KMS-11 (cell line): ENCODE measurements around the gene RAB4B.

Experiments
- H2AFZ ChIP-seq: fragments of 200-600 bp; sonication (generic); 2 replicates; pipeline ENCODE4 v1.6.1; 2016; ENCODE audit warnings: antibody characterized with exemption, mixed run types, low read depth
- H3K27ac ChIP-seq: fragments of 200-600 bp; sonication (generic); 2 replicates; pipeline ENCODE4 v1.6.1; 2016; ENCODE audit warnings: mild to moderate bottlenecking, mixed run types
- H3K27me3 ChIP-seq: fragments of 200-600 bp; sonication (generic); 2 replicates; pipeline ENCODE4 v1.6.1; 2017; ENCODE audit warnings: mild to moderate bottlenecking, low read depth, mixed run types, moderate library complexity; ENCODE audit not compliant: insufficient read depth
- H3K36me3 ChIP-seq: fragments of 200-600 bp; sonication (generic); 2 replicates; pipeline ENCODE4 v1.6.1; 2017; ENCODE audit warnings: mild to moderate bottlenecking, mixed run types; ENCODE audit not compliant: insufficient read depth
- H3K4me1 ChIP-seq: fragments of 200-600 bp; sonication (generic); 2 replicates; pipeline ENCODE4 v1.6.1; 2016; ENCODE audit warnings: mild to moderate bottlenecking, low read depth, mixed run types; ENCODE audit not compliant: poor library complexity, severe bottlenecking
- H3K4me2 ChIP-seq: fragments of 200-600 bp; sonication (generic); 2 replicates; pipeline ENCODE4 v1.7.0; 2016; ENCODE audit warnings: mild to moderate bottlenecking, mixed run types
- H3K4me3 ChIP-seq: fragments of 200-600 bp; sonication (generic); IDR thresholded peaks from 2 replicates; pipeline ENCODE4 v1.6.1; 2017; ENCODE audit warnings: low read depth, low read length, mixed read lengths; ENCODE audit not compliant: insufficient read depth
- H3K79me2 ChIP-seq: fragments of 200-600 bp; sonication (generic); 2 replicates; pipeline ENCODE4 v1.6.1; 2016; ENCODE audit warnings: low read depth, mixed run types; ENCODE audit not compliant: insufficient read depth
- H3K9ac ChIP-seq: fragments of 200-600 bp; sonication (generic); 2 replicates; pipeline ENCODE4 v1.6.1; 2016; ENCODE audit warnings: mild to moderate bottlenecking, mixed run types
- H4K20me1 ChIP-seq: fragments of 200-600 bp; sonication (generic); 2 replicates; pipeline ENCODE4 v1.6.1; 2016; ENCODE audit warnings: mild to moderate bottlenecking, mixed run types; ENCODE audit not compliant: insufficient read depth
- TF ChIP-seq, protein P1 (sequence below): fragments of 200-600 bp; sonication (generic); conservative IDR thresholded peaks from 2 replicates; pipeline ENCODE4 v1.6.1; 2017; ENCODE audit warnings: low read depth, mild to moderate bottlenecking, antibody characterized with exemption, low read length, moderate library complexity, mixed read lengths

Gene RAB4B

DNA sequence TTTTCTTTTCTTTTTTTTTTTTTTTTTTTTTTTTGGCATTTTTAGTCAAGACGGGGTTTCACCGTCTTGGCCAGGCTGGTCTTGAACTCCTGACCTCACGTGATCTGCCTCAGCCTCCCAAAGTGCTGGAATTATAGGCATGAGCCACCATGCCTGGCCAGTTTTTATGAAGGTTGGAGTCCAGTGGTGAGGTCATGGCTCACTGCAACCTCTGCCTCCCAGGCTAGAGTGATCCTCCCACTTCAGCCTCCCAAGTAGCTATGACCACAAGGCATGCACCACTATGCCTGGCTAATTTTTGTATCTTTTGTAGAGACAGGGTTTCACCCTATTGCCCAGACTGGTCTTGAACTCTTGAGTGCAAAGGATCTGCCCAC, 22.8 kb upstream of the RAB4B start:
- peaks cover 39% of the 10 kb centered on the region for H3K4me1 ChIP-seq
- H3K4me3 ChIP-seq = no peak overlapping the region
- TF ChIP-seq, protein P1, sequence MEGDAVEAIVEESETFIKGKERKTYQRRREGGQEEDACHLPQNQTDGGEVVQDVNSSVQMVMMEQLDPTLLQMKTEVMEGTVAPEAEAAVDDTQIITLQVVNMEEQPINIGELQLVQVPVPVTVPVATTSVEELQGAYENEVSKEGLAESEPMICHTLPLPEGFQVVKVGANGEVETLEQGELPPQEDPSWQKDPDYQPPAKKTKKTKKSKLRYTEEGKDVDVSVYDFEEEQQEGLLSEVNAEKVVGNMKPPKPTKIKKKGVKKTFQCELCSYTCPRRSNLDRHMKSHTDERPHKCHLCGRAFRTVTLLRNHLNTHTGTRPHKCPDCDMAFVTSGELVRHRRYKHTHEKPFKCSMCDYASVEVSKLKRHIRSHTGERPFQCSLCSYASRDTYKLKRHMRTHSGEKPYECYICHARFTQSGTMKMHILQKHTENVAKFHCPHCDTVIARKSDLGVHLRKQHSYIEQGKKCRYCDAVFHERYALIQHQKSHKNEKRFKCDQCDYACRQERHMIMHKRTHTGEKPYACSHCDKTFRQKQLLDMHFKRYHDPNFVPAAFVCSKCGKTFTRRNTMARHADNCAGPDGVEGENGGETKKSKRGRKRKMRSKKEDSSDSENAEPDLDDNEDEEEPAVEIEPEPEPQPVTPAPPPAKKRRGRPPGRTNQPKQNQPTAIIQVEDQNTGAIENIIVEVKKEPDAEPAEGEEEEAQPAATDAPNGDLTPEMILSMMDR = no peak
- no peak overlapping the region for H3K9ac ChIP-seq
- H2AFZ ChIP-seq = no peak overlapping the region
- no peaks in the 10 kb centered on the region for H3K27me3 ChIP-seq
- peaks cover 74% of the 10 kb centered on the region for H3K79me2 ChIP-seq
- no peak overlapping the region for H3K4me2 ChIP-seq
- peaks cover 25% of the 10 kb centered on the region; the same call in 1 of the 2 replicates for H3K36me3 ChIP-seq
- H4K20me1 ChIP-seq = peaks cover 19% of the 10 kb centered on the region
- H3K27ac ChIP-seq = no peak overlapping the region

DNA sequence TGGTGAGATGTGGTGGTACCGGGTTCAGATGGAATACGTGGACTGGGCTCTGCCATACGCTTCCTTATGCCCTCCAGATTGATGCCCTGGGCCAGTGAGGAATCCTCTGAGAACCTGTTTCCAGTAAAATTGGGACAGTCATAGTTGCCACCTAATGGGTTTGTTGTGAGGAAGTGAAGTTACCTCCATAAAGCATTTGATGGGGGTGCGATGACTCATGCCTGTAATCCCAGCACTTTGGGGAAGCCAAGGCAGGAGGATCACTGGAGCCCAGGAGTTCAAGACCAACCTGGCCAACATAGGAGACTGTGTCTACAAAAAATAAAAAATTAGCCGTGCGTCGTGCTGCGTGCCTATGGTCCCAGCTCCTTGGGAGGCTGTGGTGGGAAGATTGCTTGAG, 22.3 kb upstream of the RAB4B start:
- Histone ChIP-seq H3K9ac (no peak overlapping the region), H4K20me1 (peaks cover 19% of the 10 kb centered on the region), H3K36me3 (peaks cover 30% of the 10 kb centered on the region; the same call in 1 of the 2 replicates), H3K79me2 (peaks cover 74% of the 10 kb centered on the region), H2AFZ (no peak overlapping the region), H3K27ac (no peak overlapping the region), H3K4me3 (no peak overlapping the region), H3K27me3 (no peaks in the 10 kb centered on the region), H3K4me1 (peaks cover 42% of the 10 kb centered on the region), H3K4me2 (no peak overlapping the region)
- TF ChIP-seq, protein P1 = no peak

DNA sequence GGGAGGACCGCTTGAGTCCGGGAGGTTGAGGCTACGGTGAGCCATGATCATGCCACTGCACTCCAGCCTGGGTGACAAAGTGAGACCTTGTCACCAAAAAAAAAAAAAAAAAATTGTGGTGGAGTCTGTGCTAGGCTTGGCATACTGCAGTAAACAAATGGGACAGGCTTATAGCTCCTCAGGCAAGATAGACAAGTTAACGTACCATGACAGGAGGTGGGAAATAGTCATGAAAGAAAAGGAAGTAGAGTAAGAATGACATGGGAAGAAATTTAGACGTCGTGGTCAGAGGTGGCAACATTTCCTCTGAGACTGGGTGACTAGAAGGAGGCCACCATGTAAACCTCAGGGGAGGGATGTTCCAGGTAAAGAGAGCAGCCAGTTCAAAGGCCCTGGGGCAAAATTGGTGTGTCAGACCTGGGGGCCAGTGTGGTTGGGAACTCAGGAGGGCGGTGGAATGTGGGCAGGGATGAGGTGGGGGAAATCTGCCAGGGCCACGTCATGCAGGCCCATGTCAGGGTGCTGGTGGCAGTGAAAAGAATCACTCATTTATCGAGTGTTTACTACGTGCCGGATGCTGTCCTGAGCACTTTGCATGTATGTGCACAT, 21.4 kb upstream of the RAB4B start:
- Histone ChIP-seq H3K4me1 (peaks cover 42% of the 10 kb centered on the region), H2AFZ (no peak overlapping the region), H3K9ac (no peak overlapping the region), H3K4me3 (no peak overlapping the region), H3K27me3 (no peaks in the 10 kb centered on the region), H3K36me3 (peaks cover 30% of the 10 kb centered on the region; the same call in 1 of the 2 replicates), H3K4me2 (no peak overlapping the region), H3K27ac (no peak overlapping the region), H4K20me1 (peaks cover 19% of the 10 kb centered on the region), H3K79me2 (peaks cover 69% of the 10 kb centered on the region)
- TF ChIP-seq, protein P1 = no peak

DNA sequence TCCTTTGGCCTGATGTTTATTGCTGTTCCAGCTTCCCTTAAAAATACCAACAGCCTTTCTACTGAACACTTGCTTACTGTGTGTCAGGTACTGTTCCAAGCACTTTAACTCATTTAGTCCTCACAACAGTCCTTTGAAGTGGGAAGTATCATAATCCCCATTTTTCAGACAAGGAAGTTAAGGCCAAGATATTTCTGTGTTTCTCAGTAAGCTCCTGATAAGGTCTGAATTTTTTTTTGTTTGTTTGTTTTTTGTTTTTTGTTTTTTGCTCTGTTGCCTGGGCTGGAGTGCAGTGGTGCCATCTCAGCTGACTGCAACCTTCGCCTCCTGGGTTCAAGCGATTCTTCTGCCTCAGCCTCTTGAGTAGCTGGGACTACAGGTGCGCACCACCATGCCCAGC, 19.6 kb upstream of the RAB4B start:
- no peak overlapping the region for H3K9ac ChIP-seq
- H3K4me3 ChIP-seq = no peak overlapping the region
- H4K20me1 ChIP-seq = peaks cover 19% of the 10 kb centered on the region
- peaks cover 30% of the 10 kb centered on the region for H3K4me1 ChIP-seq
- H3K4me2 ChIP-seq = no peak overlapping the region
- H3K79me2 ChIP-seq = peaks cover 50% of the 10 kb centered on the region
- H2AFZ ChIP-seq = no peak overlapping the region
- no peak overlapping the region; the same call in 1 of the 2 replicates for H3K27ac ChIP-seq
- peaks cover 41% of the 10 kb centered on the region; the same call in 1 of the 2 replicates for H3K36me3 ChIP-seq
- TF ChIP-seq, protein P1 = no peak
- no peaks in the 10 kb centered on the region for H3K27me3 ChIP-seq
